ENCODE measurements around the gene BTLA. TPM values are rescaled to one million over a fixed set of nuclear protein-coding genes. Genes with fewer than 3 reads are reported as not detected.
"Not testable (repeated sequence)": the region's sequence is repeated elsewhere in the genome, so short reads cannot be mapped to it uniquely, and the experiment has no call there.

BTLA gene
- total RNA-seq, 1 donor from 2014 or later = not detected

DNA sequence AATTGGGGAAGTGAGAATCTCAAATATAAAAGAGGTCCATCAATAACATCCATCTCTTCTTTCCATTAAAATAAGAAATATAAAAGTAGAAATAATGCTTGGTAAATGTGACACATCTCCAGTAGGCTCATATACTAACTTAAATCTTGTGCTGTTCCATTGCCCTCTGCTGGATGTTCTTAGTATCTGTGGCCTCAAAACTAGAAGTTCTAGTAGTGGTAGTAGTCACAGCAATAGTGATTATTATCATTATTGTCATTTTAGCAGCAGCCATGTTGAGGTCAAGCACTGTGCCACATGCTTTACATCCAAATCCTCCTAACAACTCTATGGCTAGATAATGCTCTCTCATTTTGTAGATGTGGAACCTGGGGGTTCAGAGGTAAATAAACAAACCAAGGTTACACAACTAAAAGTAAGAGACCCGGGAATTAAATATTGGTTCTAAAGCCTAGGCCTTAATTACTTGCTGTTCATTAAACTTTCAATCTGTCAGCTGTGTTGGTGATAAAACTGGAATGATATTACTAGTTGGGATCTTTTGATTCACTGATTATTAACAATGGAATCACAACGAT is 20.2 kb upstream of the BTLA start:
- Histone ChIP-seq H3K36me3 (ENCODE audit: control insufficient read depth, insufficient read depth, low read length) (no peaks in the 10 kb centered on the region), H3K4me3 (ENCODE audit: low read depth, low read length) (no peak overlapping the region), H3K27me3 (ENCODE audit: control insufficient read depth, insufficient read depth, low read length) (no peaks in the 10 kb centered on the region)
- FAIRE-seq (no peak), DNase-seq (ENCODE audit: low read depth) (peak; percentile 63)
- TF ChIP-seq CTCF (IDR thresholded peaks at IDR 0.05; ENCODE audit: insufficient read depth, low read length, severe bottlenecking) = peak; percentile 47

DNA sequence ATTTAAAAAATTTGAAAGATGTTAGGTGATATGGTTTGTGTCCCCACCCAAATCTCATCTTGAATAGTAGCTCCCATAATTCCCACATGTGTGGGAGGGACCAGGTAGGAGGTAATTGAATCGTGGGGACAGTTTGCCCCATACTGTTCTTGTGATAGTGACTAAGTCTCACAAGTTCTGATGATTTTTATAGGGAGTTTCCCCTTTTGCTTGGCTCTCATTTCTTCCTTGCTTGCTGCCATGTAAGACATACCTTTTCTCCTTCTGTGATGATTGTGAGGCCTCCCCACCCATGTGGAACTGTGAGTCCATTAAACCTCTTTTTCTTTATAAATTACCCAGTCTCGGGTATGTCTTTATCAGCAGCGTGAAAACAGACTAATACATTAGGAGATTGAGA is 19.7 kb upstream of the BTLA start:
- H3K27me3 ChIP-seq (ENCODE audit: control insufficient read depth, insufficient read depth, low read length); FAIRE-seq; H3K36me3 ChIP-seq (ENCODE audit: control insufficient read depth, insufficient read depth, low read length); H3K4me3 ChIP-seq (ENCODE audit: low read depth, low read length): not testable (repeated sequence)
- DNase-seq (ENCODE audit: low read depth) = peak; percentile 23

DNA sequence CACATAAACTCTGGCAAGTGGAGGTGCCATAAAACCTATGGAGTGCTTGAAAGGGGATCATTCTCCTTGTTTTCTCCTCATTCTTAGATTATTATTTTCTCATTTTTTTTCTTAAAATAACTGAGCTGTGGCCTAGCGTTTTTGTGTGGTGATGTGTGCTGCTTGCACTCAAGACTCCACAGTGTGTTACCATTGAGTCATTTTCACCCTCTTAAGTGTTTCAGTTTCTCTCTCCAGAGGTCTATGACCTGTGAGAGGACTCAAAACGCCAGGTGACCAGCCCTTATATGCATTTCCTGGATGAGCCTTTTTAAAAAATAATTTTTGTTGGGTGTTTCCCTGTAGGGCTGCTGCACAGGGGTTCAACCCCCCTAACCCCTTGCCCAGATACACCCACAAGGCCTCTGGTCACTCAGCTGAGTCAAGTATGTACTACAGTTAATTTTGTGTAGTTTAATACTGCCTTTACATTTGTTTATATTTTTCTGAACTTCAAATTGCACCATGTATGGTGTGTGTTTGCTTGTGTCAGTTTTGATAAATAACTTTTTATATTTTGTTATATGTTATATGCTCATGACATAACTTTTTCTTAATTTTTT is 15.4 kb upstream of the BTLA start:
- TF ChIP-seq CTCF (IDR thresholded peaks at IDR 0.05; ENCODE audit: insufficient read depth, low read length, severe bottlenecking) = no peak
- H3K27me3 ChIP-seq (ENCODE audit: control insufficient read depth, insufficient read depth, low read length) = no peaks in the 10 kb centered on the region
- FAIRE-seq = no peak
- no peaks in the 10 kb centered on the region for H3K36me3 ChIP-seq (ENCODE audit: control insufficient read depth, insufficient read depth, low read length)
- H3K4me3 ChIP-seq (ENCODE audit: low read depth, low read length) = no peak overlapping the region
- no peak for DNase-seq (ENCODE audit: low read depth)

DNA sequence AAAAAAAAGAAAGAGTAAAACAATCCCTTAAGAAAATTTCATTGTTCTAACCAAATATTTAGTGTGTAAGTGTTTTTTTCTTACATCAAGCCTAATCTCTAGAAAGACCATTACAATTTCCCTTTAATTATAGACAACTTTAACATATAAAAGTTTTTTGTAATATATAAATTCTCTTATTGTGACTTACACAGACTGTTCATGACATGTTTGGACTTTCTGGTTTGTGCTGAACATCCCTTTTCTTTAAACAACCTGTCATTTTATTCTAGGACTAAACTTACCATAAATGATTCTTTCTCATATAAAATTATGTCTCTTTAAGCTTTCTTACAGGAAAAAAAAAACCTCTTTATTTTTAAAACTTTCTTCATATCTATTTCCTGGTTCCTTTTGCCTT is 13.0 kb upstream of the BTLA start:
- DNase-seq (ENCODE audit: low read depth) = no peak

GRCh38 chr3:112508860-112509259 is 9.6 kb upstream of the BTLA start:
- DNase-seq (ENCODE audit: low read depth) (no peak), FAIRE-seq (no peak)
- Histone ChIP-seq H3K36me3 (ENCODE audit: control insufficient read depth, insufficient read depth, low read length) (no peaks in the 10 kb centered on the region), H3K27me3 (ENCODE audit: control insufficient read depth, insufficient read depth, low read length) (no peaks in the 10 kb centered on the region), H3K4me3 (ENCODE audit: low read depth, low read length) (no peak overlapping the region)
- TF ChIP-seq CTCF (IDR thresholded peaks at IDR 0.05; ENCODE audit: insufficient read depth, low read length, severe bottlenecking) = no peak

More for the DNA sequence above, 13.0 kb upstream of the BTLA start:
- H3K36me3 ChIP-seq (ENCODE audit: control insufficient read depth, insufficient read depth, low read length) = no peaks in the 10 kb centered on the region
- no peak overlapping the region for H3K4me3 ChIP-seq (ENCODE audit: low read depth, low read length)
- H3K27me3 ChIP-seq (ENCODE audit: control insufficient read depth, insufficient read depth, low read length) = no peaks in the 10 kb centered on the region
- TF ChIP-seq CTCF (IDR thresholded peaks at IDR 0.05; ENCODE audit: insufficient read depth, low read length, severe bottlenecking) = no peak
- FAIRE-seq = no peak

GRCh38 chr3:112508261-112508660 is 9.0 kb upstream of the BTLA start:
- DNase-seq (ENCODE audit: low read depth) (no peak), FAIRE-seq (no peak)
- Histone ChIP-seq H3K27me3 (ENCODE audit: control insufficient read depth, insufficient read depth, low read length) (no peaks in the 10 kb centered on the region), H3K36me3 (ENCODE audit: control insufficient read depth, insufficient read depth, low read length) (no peaks in the 10 kb centered on the region), H3K4me3 (ENCODE audit: low read depth, low read length) (no peak overlapping the region)
- no peak for TF ChIP-seq CTCF (IDR thresholded peaks at IDR 0.05; ENCODE audit: insufficient read depth, low read length, severe bottlenecking)

Measured in bronchial epithelial cell (primary cell).